HCEC 1CT (cell line): ENCODE results near the gene CACTIN.
"Not testable (repeated sequence)": the region's sequence is repeated elsewhere in the genome, so short reads cannot be mapped to it uniquely, and the experiment has no call there.

Experiments
- DNase-seq: peaks from one replicate; pipeline ENCODE4 v3.0.0-alpha.2; 2017

The CACTIN gene

GRCh38 chr19:3645726-3646125, 19.1 kb upstream of the CACTIN start:
- DNase-seq: no peak

GRCh38 chr19:3645067-3645396, 18.4 kb upstream of the CACTIN start:
- DNase-seq: no peak

GRCh38 chr19:3644351-3645066, 17.9 kb upstream of the CACTIN start:
- DNase-seq: no peak

- no peak for DNase-seq
These were observed 17.2 kb upstream of the CACTIN start for GRCh38 chr19:3643674-3644313.

GRCh38 chr19:3642987-3643673, 16.5 kb upstream of the CACTIN start:
- DNase-seq: no peak

- DNase-seq: no peak
These were observed 15.7 kb upstream of the CACTIN start for GRCh38 chr19:3642296-3642695.

GRCh38 chr19:3641515-3642269, 15.1 kb upstream of the CACTIN start:
- no peak for DNase-seq

- DNase-seq: no peak
These were observed 12.9 kb upstream of the CACTIN start for GRCh38 chr19:3639479-3639878.

GRCh38 chr19:3638208-3639193, 11.9 kb upstream of the CACTIN start:
- no peak for DNase-seq

- DNase-seq: no peak
These were observed 11.0 kb upstream of the CACTIN start for GRCh38 chr19:3637621-3638020.

GRCh38 chr19:3636962-3637361, 10.4 kb upstream of the CACTIN start:
- no peak for DNase-seq

- no peak for DNase-seq
These were observed 9.9 kb upstream of the CACTIN start for GRCh38 chr19:3636506-3636905.

GRCh38 chr19:3634496-3635045, 8.0 kb upstream of the CACTIN start:
- no peak for DNase-seq

- DNase-seq: no peak
These were observed 7.0 kb upstream of the CACTIN start for GRCh38 chr19:3633559-3633988.

- no peak for DNase-seq
These were observed 6.4 kb upstream of the CACTIN start for GRCh38 chr19:3632739-3633558.

GRCh38 chr19:3632098-3632497, 5.5 kb upstream of the CACTIN start:
- DNase-seq: no peak

GRCh38 chr19:3631053-3631861, 4.7 kb upstream of the CACTIN start:
- DNase-seq: no peak

- not testable (repeated sequence) for DNase-seq
These were observed 2.2 kb upstream of the CACTIN start for GRCh38 chr19:3628766-3629165.

- no peak for DNase-seq
These were observed 747 bp upstream of the CACTIN start for GRCh38 chr19:3627351-3627723.

GRCh38 chr19:3625996-3626472, 556 bp downstream of the CACTIN start:
- no peak for DNase-seq
